GM21381 (cell line): Measurements from ENCODE around the gene ABO.
"Not testable (repeated sequence)": the region's sequence is repeated elsewhere in the genome, so short reads cannot be mapped to it uniquely, and the experiment has no call there.

Experiments
- ATAC-seq: cut with Tn5 transposase; IDR thresholded peaks from one replicate; pipeline ENCODE4 v1.9.1; 2021; ENCODE audit warnings: mild to moderate bottlenecking, moderate library complexity; ENCODE audit not compliant: unreplicated experiment

The ABO gene

GRCh38 chr9:133205996-133206931 is 68.7 kb downstream of the ABO start:
- ATAC-seq: no peak

GRCh38 chr9:133205481-133205887 is 69.5 kb downstream of the ABO start:
- not testable (repeated sequence) for ATAC-seq
